PC-3 (cell line): Measurements from ENCODE around the gene TAS2R60. TPM values are rescaled to one million over a fixed set of nuclear protein-coding genes. Genes with fewer than 3 reads are reported as not detected.

Experiments
- ATAC-seq: fragments of 200-7000 bp; cut with Tn5 transposase; 2 replicates; pipeline ENCODE4 v1.9.1; 2020; ENCODE audit warnings: mild to moderate bottlenecking, moderate library complexity
- BruUV-seq: library from RNA; stranded (reverse); fragments of 400-500 nt; replicated peaks from 2 replicates; lab custom pipeline; 2021; lab: Mats Ljungman, UMichigan
- CTCF ChIA-PET: fragments of 300-600 bp; sonication (Branson Sonifier 250); formaldehyde crosslinking; loops from one replicate; lab custom pipeline; 2022; ENCODE audit warnings: antibody characterized with exemption; lab: Charles Lee
- POLR2A ChIA-PET: fragments of 300-600 bp; sonication (Branson Sonifier 250); formaldehyde crosslinking; loops from one replicate; lab custom pipeline; 2022; ENCODE audit warnings: antibody characterized with exemption; ENCODE audit not compliant: unreplicated experiment; lab: Charles Lee
- DNase-seq: peaks from one replicate; pipeline ENCODE4 v3.0.0-alpha.2; 2015
- H2AFZ ChIP-seq: fragments of 300-600 bp; sonication (generic); 2 replicates; pipeline ENCODE4 v1.6.0; 2016; ENCODE audit warnings: antibody characterized with exemption, low read length
- H3F3A ChIP-seq: fragments of 300-600 bp; sonication (generic); one replicate; pipeline ENCODE4 v1.6.0; 2017; ENCODE audit warnings: antibody characterized with exemption, low read length, control low read depth, mild to moderate bottlenecking; ENCODE audit not compliant: unreplicated experiment
- H3K27ac ChIP-seq: fragments of 300-600 bp; sonication (generic); 2 replicates; pipeline ENCODE4 v1.5.1; 2016; ENCODE audit warnings: mild to moderate bottlenecking, low read length
- H3K27me3 ChIP-seq: fragments of 300-600 bp; sonication (generic); 2 replicates; pipeline ENCODE4 v1.6.1; 2016; ENCODE audit warnings: low read length, mixed read lengths
- H3K36me3 ChIP-seq: fragments of 300-600 bp; sonication (generic); 2 replicates; pipeline ENCODE4 v1.6.1; 2016; ENCODE audit warnings: low read depth, mixed run types, low read length, mixed read lengths
- H3K4me1 ChIP-seq: fragments of 300-600 bp; sonication (generic); 2 replicates; pipeline ENCODE4 v1.5.1; 2016; ENCODE audit warnings: low read length; ENCODE audit not compliant: insufficient read depth
- H3K4me2 ChIP-seq: fragments of 300-600 bp; sonication (generic); 2 replicates; pipeline ENCODE4 v1.6.0; 2016; ENCODE audit warnings: low read length
- H3K4me3 ChIP-seq: fragments of 300-600 bp; sonication (generic); 2 replicates; pipeline ENCODE4 v1.5.1; 2016; ENCODE audit warnings: mild to moderate bottlenecking, low read length, mixed read lengths
- H3K79me2 ChIP-seq: fragments of 300-600 bp; sonication (generic); 2 replicates; pipeline ENCODE4 v1.6.1; 2017; ENCODE audit warnings: low read length, mixed read lengths
- H3K9ac ChIP-seq: fragments of 300-600 bp; sonication (generic); 2 replicates; pipeline ENCODE4 v1.6.0; 2016; ENCODE audit warnings: mild to moderate bottlenecking, low read length
- H3K9me2 ChIP-seq: fragments of 300-600 bp; sonication (generic); replicated peaks from 2 replicates; pipeline ENCODE4 v1.6.1; 2016; ENCODE audit warnings: mixed run types, low read length, mixed read lengths
- H3K9me3 ChIP-seq: fragments of 300-600 bp; sonication (generic); 2 replicates; pipeline ENCODE4 v1.6.1; 2016; ENCODE audit warnings: low read length, mixed read lengths
- H4K20me1 ChIP-seq: fragments of 300-600 bp; sonication (generic); 2 replicates; pipeline ENCODE4 v1.6.1; 2016; ENCODE audit warnings: low read length, mixed read lengths
- CTCF ChIP-seq: fragments of 300-600 bp; sonication (generic); conservative IDR thresholded peaks from 2 replicates; pipeline ENCODE4 v1.5.1; 2017; ENCODE audit warnings: antibody characterized with exemption, low read depth, mild to moderate bottlenecking, low read length
- EZH2 ChIP-seq: fragments of 300-600 bp; sonication (generic); IDR thresholded peaks from one replicate; pipeline ENCODE4 v1.6.1; 2017; ENCODE audit warnings: antibody characterized with exemption, mild to moderate bottlenecking, low read length; ENCODE audit not compliant: unreplicated experiment
- EZH2phosphoT487 ChIP-seq: fragments of 300-600 bp; sonication (generic); IDR thresholded peaks from 2 replicates; pipeline ENCODE4 v1.6.1; 2018; ENCODE audit warnings: mild to moderate bottlenecking, antibody characterized with exemption, low read length, borderline replicate concordance
- intact Hi-C: fragments of 100-400 bp; cut with micrococcal nuclease; formaldehyde crosslinking; loops from 2 replicates; pipeline ENCODE4 v1.9.0; 2023
- total RNA-seq: library from RNA; depleted of rRNA; stranded (reverse); fragments of >200 nt; gene quantifications from 2 replicates; pipeline ENCODE4 v1.2.3, GENCODE V29; 2014

TAS2R60 gene
- total RNA-seq, 1 experiment from 2014 or later, result not detected

- no peak overlapping the region for H2AFZ ChIP-seq
- H3K9ac ChIP-seq, result no peak overlapping the region
- no peak overlapping the region for H3K27ac ChIP-seq
- intact Hi-C loops, result no loop called here
- no peak for DNase-seq
- no peak overlapping the region for H3K4me2 ChIP-seq
- H3K4me3 ChIP-seq, result no peak overlapping the region
- POLR2A ChIA-PET, result no interaction called here
- TF ChIP-seq EZH2 (no peak), EZH2phosphoT487 (no peak), CTCF (no peak)
- no peaks in the 10 kb centered on the region for H4K20me1 ChIP-seq
- no peaks in the 10 kb centered on the region for H3F3A ChIP-seq
- no peaks in the 10 kb centered on the region for H3K9me3 ChIP-seq
- H3K79me2 ChIP-seq, result no peaks in the 10 kb centered on the region
- H3K27me3 ChIP-seq, result peaks cover 18% of the 10 kb centered on the region; the same call in 1 of the 2 replicates
- H3K9me2 ChIP-seq, result no peaks in the 10 kb centered on the region
- no peaks in the 10 kb centered on the region for H3K36me3 ChIP-seq
- BruUV-seq, result no TSS peak
- CTCF ChIA-PET, result no interaction called here
- ATAC-seq, result no peak
- H3K4me1 ChIP-seq, result no peaks in the 10 kb centered on the region
These were observed 4.2 kb downstream of the TAS2R60 start for GRCh38 chr7:143447466-143447865.

- intact Hi-C loops, result no loop called here
- DNase-seq (no peak), ATAC-seq (no peak)
- Histone ChIP-seq H2AFZ (no peak overlapping the region), H3K27ac (no peak overlapping the region), H3K9ac (no peak overlapping the region), H3K36me3 (no peaks in the 10 kb centered on the region), H4K20me1 (no peaks in the 10 kb centered on the region), H3K27me3 (peaks cover 18% of the 10 kb centered on the region; the same call in 1 of the 2 replicates), H3F3A (no peaks in the 10 kb centered on the region), H3K9me3 (no peaks in the 10 kb centered on the region), H3K79me2 (no peaks in the 10 kb centered on the region), H3K4me2 (no peak overlapping the region), H3K4me1 (no peaks in the 10 kb centered on the region), H3K9me2 (no peaks in the 10 kb centered on the region), H3K4me3 (no peak overlapping the region)
- TF ChIP-seq EZH2phosphoT487 (no peak), EZH2 (no peak), CTCF (no peak)
- ChIA-PET CTCF (no interaction called here), POLR2A (no interaction called here)
- BruUV-seq, result no TSS peak
These were observed 5.2 kb downstream of the TAS2R60 start for GRCh38 chr7:143448429-143448828.

- ChIA-PET POLR2A (no interaction called here), CTCF (no interaction called here)
- H3K9ac ChIP-seq, result no peak overlapping the region
- H3K4me1 ChIP-seq, result 0 out of 2 replicates have a peak, but pooled peaks cover 3% of the 10 kb centered on the region
- DNase-seq (no peak), ATAC-seq (no peak)
- no peak overlapping the region for H3K4me2 ChIP-seq
- H3K79me2 ChIP-seq, result no peaks in the 10 kb centered on the region
- H3K36me3 ChIP-seq, result no peaks in the 10 kb centered on the region
- TF ChIP-seq EZH2 (no peak), CTCF (no peak), EZH2phosphoT487 (no peak)
- H3K9me2 ChIP-seq, result no peaks in the 10 kb centered on the region
- H3K27me3 ChIP-seq, result peaks cover 18% of the 10 kb centered on the region; the same call in 1 of the 2 replicates
- H3F3A ChIP-seq, result no peaks in the 10 kb centered on the region
- BruUV-seq, result no TSS peak
- no peak overlapping the region for H2AFZ ChIP-seq
- intact Hi-C loops, result no loop called here
- no peak overlapping the region for H3K4me3 ChIP-seq
- no peaks in the 10 kb centered on the region for H4K20me1 ChIP-seq
- H3K9me3 ChIP-seq, result no peaks in the 10 kb centered on the region
- no peak overlapping the region for H3K27ac ChIP-seq
These were observed 6.5 kb downstream of the TAS2R60 start for GRCh38 chr7:143449793-143450192.
